Suprapubic skin (tissue), 4 donors: ENCODE measurements around the gene SPART. TPM values are rescaled to one million over a fixed set of nuclear protein-coding genes. Genes with fewer than 3 reads are reported as not detected.

Experiments
- DNase-seq, 2 donors: peaks; one replicate each; pipeline ENCODE4 v3.0.0-alpha.2; 2019; ENCODE audit warnings: low spot score in 2 of 2
- H3K27ac ChIP-seq: fragments of 200-600 bp; sonication (generic); one replicate; pipeline ENCODE4 v1.5.1; 2019
- H3K27me3 ChIP-seq: fragments of 200-600 bp; sonication (generic); one replicate; pipeline ENCODE4 v1.5.1; 2019
- H3K36me3 ChIP-seq: fragments of 200-600 bp; sonication (generic); one replicate; pipeline ENCODE4 v1.5.1; 2019
- H3K4me1 ChIP-seq: fragments of 200-600 bp; sonication (generic); one replicate; pipeline ENCODE4 v1.5.1; 2019
- H3K4me3 ChIP-seq: fragments of 200-600 bp; sonication (generic); one replicate; pipeline ENCODE4 v1.5.1; 2019; ENCODE audit warnings: mild to moderate bottlenecking
- H3K9me3 ChIP-seq: fragments of 200-600 bp; sonication (generic); one replicate; pipeline ENCODE4 v1.5.1; 2019
- EP300 ChIP-seq: sonication (generic); formaldehyde crosslinking; IDR thresholded peaks from one replicate; pipeline ENCODE4 v1.6.1; 2017; ENCODE audit warnings: antibody characterized with exemption
- POLR2A ChIP-seq, 2 donors: fragments of 450-650 bp; IDR thresholded peaks; one replicate each; pipeline ENCODE4 v1.6.1; 2017; ENCODE audit warnings: antibody characterized with exemption in 2 of 2, mild to moderate bottlenecking in 2 of 2, moderate library complexity in 2 of 2
- POLR2AphosphoS5 ChIP-seq, 3 donors: sonication (generic); formaldehyde crosslinking; IDR thresholded peaks; one replicate each; pipeline ENCODE4 v1.6.1; 2017; ENCODE audit warnings: antibody characterized with exemption in 3 of 3
- WGBS: methylation state at CpG from one replicate; pipeline ENCODE4 v1.1.5; 2018; 5-methylcytosine and 5-hydroxymethylcytosine counted together
- total RNA-seq, 4 donors: library from RNA; depleted of rRNA; stranded (reverse); fragments of >200 nt; gene quantifications; one replicate each; pipeline ENCODE4 v1.1.0, GENCODE V29; 2016
- TF ChIP-seq, protein P1 (sequence below), 2 donors: fragments of 200-600 bp in 1 of 2; fragments of 450-650 bp in 1 of 2; sonication (generic) in 1 of 2; IDR thresholded peaks; one replicate each; pipeline ENCODE4 v1.5.1; 2016 to 2019; ENCODE audit warnings: antibody characterized with exemption in 2 of 2, mild to moderate bottlenecking in 1 of 2, moderate library complexity in 1 of 2

Gene SPART, protein sequence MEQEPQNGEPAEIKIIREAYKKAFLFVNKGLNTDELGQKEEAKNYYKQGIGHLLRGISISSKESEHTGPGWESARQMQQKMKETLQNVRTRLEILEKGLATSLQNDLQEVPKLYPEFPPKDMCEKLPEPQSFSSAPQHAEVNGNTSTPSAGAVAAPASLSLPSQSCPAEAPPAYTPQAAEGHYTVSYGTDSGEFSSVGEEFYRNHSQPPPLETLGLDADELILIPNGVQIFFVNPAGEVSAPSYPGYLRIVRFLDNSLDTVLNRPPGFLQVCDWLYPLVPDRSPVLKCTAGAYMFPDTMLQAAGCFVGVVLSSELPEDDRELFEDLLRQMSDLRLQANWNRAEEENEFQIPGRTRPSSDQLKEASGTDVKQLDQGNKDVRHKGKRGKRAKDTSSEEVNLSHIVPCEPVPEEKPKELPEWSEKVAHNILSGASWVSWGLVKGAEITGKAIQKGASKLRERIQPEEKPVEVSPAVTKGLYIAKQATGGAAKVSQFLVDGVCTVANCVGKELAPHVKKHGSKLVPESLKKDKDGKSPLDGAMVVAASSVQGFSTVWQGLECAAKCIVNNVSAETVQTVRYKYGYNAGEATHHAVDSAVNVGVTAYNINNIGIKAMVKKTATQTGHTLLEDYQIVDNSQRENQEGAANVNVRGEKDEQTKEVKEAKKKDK
- total RNA-seq = 10 to 100 TPM; 25.7 to 51.0 (median 35.7) TPM

DNA sequence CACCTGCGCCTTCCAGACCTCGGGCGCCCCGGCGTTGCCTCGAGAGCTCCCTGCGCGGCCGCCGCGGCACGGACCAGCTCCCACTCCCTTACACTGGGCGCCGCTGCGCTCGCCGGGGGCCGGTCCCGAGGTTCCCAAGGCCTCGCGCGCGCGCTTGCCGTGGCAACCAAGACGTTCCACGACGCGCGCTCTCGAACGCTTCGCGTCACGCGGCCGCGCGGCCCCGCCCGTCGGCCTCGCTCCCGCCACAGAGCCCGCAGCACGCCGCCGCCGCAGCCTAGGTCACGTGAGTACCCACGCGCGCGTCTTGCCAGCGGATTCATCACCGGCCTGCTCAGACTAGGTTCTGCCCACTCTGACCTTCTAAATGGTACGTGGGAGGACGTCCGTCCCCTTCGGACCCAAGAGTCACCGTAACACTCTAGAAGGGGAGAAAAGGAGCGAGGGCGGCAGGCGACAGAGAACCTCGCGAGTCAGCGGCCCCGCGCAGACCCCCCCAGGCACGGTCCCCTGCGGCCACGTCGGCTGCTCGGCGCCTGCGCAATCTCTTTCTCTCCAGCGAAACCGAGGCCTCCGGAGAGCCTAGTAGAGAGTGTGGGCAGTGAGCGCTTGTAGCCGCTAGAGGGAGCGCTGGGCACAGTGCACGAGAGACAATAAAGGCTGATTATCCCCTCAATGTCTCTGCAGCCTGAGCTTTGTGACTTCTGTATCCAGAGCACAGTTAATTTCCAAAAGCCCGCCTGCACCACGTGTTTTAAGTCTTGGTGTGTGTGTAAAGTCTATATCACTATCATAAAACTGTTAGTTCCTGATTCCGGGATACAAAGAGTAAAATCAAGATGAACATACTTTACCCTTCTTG lies at the start of gene SPART:
Gene SPART, minus strand, starts transcription at position 173 of the 862 bp plus-strand sequence. CDS start 10,564 bp downstream, outside the sequence.
- peak in 1 of 2 donors; percentile 77 for TF ChIP-seq POLR2A (IDR thresholded peaks at IDR 0.05)
- TF ChIP-seq, protein P1, sequence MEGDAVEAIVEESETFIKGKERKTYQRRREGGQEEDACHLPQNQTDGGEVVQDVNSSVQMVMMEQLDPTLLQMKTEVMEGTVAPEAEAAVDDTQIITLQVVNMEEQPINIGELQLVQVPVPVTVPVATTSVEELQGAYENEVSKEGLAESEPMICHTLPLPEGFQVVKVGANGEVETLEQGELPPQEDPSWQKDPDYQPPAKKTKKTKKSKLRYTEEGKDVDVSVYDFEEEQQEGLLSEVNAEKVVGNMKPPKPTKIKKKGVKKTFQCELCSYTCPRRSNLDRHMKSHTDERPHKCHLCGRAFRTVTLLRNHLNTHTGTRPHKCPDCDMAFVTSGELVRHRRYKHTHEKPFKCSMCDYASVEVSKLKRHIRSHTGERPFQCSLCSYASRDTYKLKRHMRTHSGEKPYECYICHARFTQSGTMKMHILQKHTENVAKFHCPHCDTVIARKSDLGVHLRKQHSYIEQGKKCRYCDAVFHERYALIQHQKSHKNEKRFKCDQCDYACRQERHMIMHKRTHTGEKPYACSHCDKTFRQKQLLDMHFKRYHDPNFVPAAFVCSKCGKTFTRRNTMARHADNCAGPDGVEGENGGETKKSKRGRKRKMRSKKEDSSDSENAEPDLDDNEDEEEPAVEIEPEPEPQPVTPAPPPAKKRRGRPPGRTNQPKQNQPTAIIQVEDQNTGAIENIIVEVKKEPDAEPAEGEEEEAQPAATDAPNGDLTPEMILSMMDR (IDR thresholded peaks at IDR 0.05) = peak; percentile 88 to 97
- no peak for TF ChIP-seq EP300
- TF ChIP-seq POLR2AphosphoS5 (IDR thresholded peaks at IDR 0.05) = peak in 1 of 3 donors; percentile 64
- H3K4me1 ChIP-seq = peaks cover 24% of the 10 kb centered on the region
- no peaks in the 10 kb centered on the region for H3K36me3 ChIP-seq
- peak; percentile 94 to 95 for DNase-seq
- H3K9me3 ChIP-seq = no peaks in the 10 kb centered on the region
- H3K27me3 ChIP-seq = no peaks in the 10 kb centered on the region
- under 1% methylated on average over 41 of the region's 86 CpGs for WGBS
- peak within 1 kb of the TSS; percentile 91 for H3K4me3 ChIP-seq
- peak within 1 kb of the TSS; percentile 100 for H3K27ac ChIP-seq

DNA sequence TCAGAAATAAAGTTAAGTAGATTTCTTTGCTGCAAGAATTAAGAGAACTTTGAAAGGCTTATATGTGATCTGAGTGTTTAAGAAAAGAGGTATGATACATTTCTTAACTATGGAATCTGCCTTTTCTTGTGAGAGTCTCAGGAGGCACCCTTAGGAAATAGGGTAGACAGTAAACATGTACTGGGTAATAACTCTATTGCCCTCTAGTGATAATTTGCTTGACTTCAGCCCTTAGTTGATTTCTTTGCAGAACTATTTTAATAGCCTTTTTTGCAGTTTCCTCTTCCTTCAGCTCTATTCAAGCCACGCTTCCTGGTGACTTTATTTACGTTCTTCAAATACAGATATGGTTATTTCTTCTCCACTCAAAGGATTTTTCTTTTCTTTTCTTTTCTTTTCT lies 49.1 kb upstream of the SPART start:
- Histone ChIP-seq H3K27me3 (no peaks in the 10 kb centered on the region), H3K4me3 (no peak overlapping the region), H3K27ac (no peak overlapping the region), H3K36me3 (no peaks in the 10 kb centered on the region), H3K4me1 (no peaks in the 10 kb centered on the region), H3K9me3 (no peaks in the 10 kb centered on the region)
- no peak for TF ChIP-seq POLR2AphosphoS5 (IDR thresholded peaks at IDR 0.05)
- no peak for TF ChIP-seq POLR2A (IDR thresholded peaks at IDR 0.05)
- TF ChIP-seq, protein P1 (IDR thresholded peaks at IDR 0.05) = peak; percentile 8 to 16
- TF ChIP-seq EP300 = no peak
- WGBS = 20% methylated on average over 2 of the region's 2 CpGs
- DNase-seq = no peak

DNA sequence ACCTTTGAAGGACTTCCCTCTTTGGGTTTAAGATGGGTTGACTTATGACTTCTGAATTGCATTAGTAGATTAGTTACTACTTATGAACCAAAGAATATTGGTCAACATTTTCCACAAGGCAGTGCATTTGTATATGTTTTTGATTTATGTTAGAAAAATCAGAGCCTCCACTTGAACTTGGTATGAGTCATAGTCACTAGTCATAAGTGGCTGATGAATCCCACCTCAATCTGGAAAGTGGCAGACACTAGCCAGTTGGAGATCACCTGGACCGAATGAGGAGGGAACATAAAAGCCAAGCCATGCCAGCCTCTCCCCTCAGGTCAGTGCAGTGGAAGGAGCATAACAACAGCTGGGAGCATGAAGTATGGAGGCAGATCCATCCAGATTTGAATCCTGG lies 39.3 kb upstream of the SPART start:
- Histone ChIP-seq H3K9me3 (no peaks in the 10 kb centered on the region), H3K4me1 (no peaks in the 10 kb centered on the region), H3K27me3 (no peaks in the 10 kb centered on the region), H3K36me3 (no peaks in the 10 kb centered on the region), H3K4me3 (no peak overlapping the region), H3K27ac (no peak overlapping the region)
- DNase-seq = no peak
- TF ChIP-seq POLR2A (IDR thresholded peaks at IDR 0.05) (no peak), POLR2AphosphoS5 (IDR thresholded peaks at IDR 0.05) (no peak), EP300 (no peak)
- TF ChIP-seq, protein P1 (IDR thresholded peaks at IDR 0.05) = no peak
- 93% methylated on average over 1 of the region's 1 CpG for WGBS

DNA sequence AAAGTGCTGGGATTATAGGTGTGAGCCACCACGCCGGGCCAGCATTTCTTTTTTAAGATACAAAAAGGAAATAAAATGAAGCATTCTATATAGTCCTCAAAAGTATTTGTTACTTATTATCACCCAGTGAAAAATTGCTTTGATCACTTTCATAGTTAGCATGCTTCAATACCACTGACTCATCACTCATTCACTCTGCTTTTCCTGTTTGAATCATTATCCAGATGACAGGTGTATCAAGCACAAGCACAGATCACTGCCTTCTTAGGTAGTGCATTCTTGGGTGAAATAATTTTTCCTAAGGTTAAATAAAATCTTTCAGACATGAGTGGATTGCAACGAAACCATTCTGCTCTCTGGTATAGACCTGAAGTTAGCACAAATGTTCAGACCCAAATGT lies 35.8 kb upstream of the SPART start:
- no peak for DNase-seq
- Histone ChIP-seq H3K36me3 (no peaks in the 10 kb centered on the region), H3K4me3 (no peak overlapping the region), H3K27me3 (no peaks in the 10 kb centered on the region), H3K27ac (no peak overlapping the region), H3K4me1 (no peaks in the 10 kb centered on the region), H3K9me3 (no peaks in the 10 kb centered on the region)
- WGBS = 72% methylated on average over 3 of the region's 3 CpGs
- TF ChIP-seq, protein P1 (IDR thresholded peaks at IDR 0.05) = no peak
